B cell (primary cell): ENCODE results near the gene DSG2.

Experiments
- CTCF ChIP-seq: fragments of 200-600 bp; IDR thresholded peaks from one replicate; pipeline ENCODE4 v1.8.0; 2022; ENCODE audit warnings: antibody characterized with exemption, mild to moderate bottlenecking
- EZH2 ChIP-seq: IDR thresholded peaks from 2 replicates; pipeline ENCODE4 v1.6.1; 2012; ENCODE audit warnings: borderline replicate concordance, low read depth, mild to moderate bottlenecking, moderate library complexity, low read length; ENCODE audit not compliant: insufficient read depth, poor library complexity, severe bottlenecking

GRCh38 chr18:31548853-31549252, 50.9 kb downstream of the DSG2 start:
- TF ChIP-seq CTCF (no peak), EZH2 (no peak)
